KMS-11 (cell line): ENCODE measurements around the gene LRP2BP.
"Not testable (repeated sequence)": the region's sequence is repeated elsewhere in the genome, so short reads cannot be mapped to it uniquely, and the experiment has no call there.

Experiments
- H2AFZ ChIP-seq: fragments of 200-600 bp; sonication (generic); 2 replicates; pipeline ENCODE4 v1.6.1; 2016; ENCODE audit warnings: antibody characterized with exemption, mixed run types, low read depth
- H3K27ac ChIP-seq: fragments of 200-600 bp; sonication (generic); 2 replicates; pipeline ENCODE4 v1.6.1; 2016; ENCODE audit warnings: mild to moderate bottlenecking, mixed run types
- H3K27me3 ChIP-seq: fragments of 200-600 bp; sonication (generic); 2 replicates; pipeline ENCODE4 v1.6.1; 2017; ENCODE audit warnings: mild to moderate bottlenecking, low read depth, mixed run types, moderate library complexity; ENCODE audit not compliant: insufficient read depth
- H3K36me3 ChIP-seq: fragments of 200-600 bp; sonication (generic); 2 replicates; pipeline ENCODE4 v1.6.1; 2017; ENCODE audit warnings: mild to moderate bottlenecking, mixed run types; ENCODE audit not compliant: insufficient read depth
- H3K4me1 ChIP-seq: fragments of 200-600 bp; sonication (generic); 2 replicates; pipeline ENCODE4 v1.6.1; 2016; ENCODE audit warnings: mild to moderate bottlenecking, low read depth, mixed run types; ENCODE audit not compliant: poor library complexity, severe bottlenecking
- H3K4me2 ChIP-seq: fragments of 200-600 bp; sonication (generic); 2 replicates; pipeline ENCODE4 v1.7.0; 2016; ENCODE audit warnings: mild to moderate bottlenecking, mixed run types
- H3K4me3 ChIP-seq: fragments of 200-600 bp; sonication (generic); IDR thresholded peaks from 2 replicates; pipeline ENCODE4 v1.6.1; 2017; ENCODE audit warnings: low read depth, low read length, mixed read lengths; ENCODE audit not compliant: insufficient read depth
- H3K79me2 ChIP-seq: fragments of 200-600 bp; sonication (generic); 2 replicates; pipeline ENCODE4 v1.6.1; 2016; ENCODE audit warnings: low read depth, mixed run types; ENCODE audit not compliant: insufficient read depth
- H3K9ac ChIP-seq: fragments of 200-600 bp; sonication (generic); 2 replicates; pipeline ENCODE4 v1.6.1; 2016; ENCODE audit warnings: mild to moderate bottlenecking, mixed run types
- H4K20me1 ChIP-seq: fragments of 200-600 bp; sonication (generic); 2 replicates; pipeline ENCODE4 v1.6.1; 2016; ENCODE audit warnings: mild to moderate bottlenecking, mixed run types; ENCODE audit not compliant: insufficient read depth
- CTCF ChIP-seq: fragments of 200-600 bp; sonication (generic); conservative IDR thresholded peaks from 2 replicates; pipeline ENCODE4 v1.6.1; 2017; ENCODE audit warnings: low read depth, mild to moderate bottlenecking, antibody characterized with exemption, low read length, moderate library complexity, mixed read lengths

The LRP2BP gene

GRCh38 chr4:185323606-185324005 lies 72.1 kb downstream of the LRP2BP start:
- Histone ChIP-seq H3K4me1 (peaks cover 1% of the 10 kb centered on the region), H3K9ac (no peak overlapping the region), H2AFZ (no peak overlapping the region), H3K79me2 (no peaks in the 10 kb centered on the region), H3K4me2 (no peak overlapping the region), H3K27me3 (no peaks in the 10 kb centered on the region), H3K4me3 (no peak overlapping the region), H3K36me3 (no peaks in the 10 kb centered on the region), H3K27ac (no peak overlapping the region), H4K20me1 (no peaks in the 10 kb centered on the region)
- TF ChIP-seq CTCF: no peak

GRCh38 chr4:185322803-185323202 lies 72.9 kb downstream of the LRP2BP start:
- Histone ChIP-seq H3K27me3 (no peaks in the 10 kb centered on the region), H3K27ac (no peak overlapping the region), H3K4me2 (no peak overlapping the region), H3K4me1 (peaks cover 3% of the 10 kb centered on the region), H3K79me2 (no peaks in the 10 kb centered on the region), H3K36me3 (no peaks in the 10 kb centered on the region), H2AFZ (no peak overlapping the region), H3K9ac (no peak overlapping the region), H4K20me1 (no peaks in the 10 kb centered on the region), H3K4me3 (no peak overlapping the region)
- TF ChIP-seq CTCF: no peak

GRCh38 chr4:185318679-185319078 lies 77.0 kb downstream of the LRP2BP start:
- Histone ChIP-seq H3K36me3 (no peaks in the 10 kb centered on the region), H3K9ac (no peak overlapping the region), H4K20me1 (no peaks in the 10 kb centered on the region), H3K27ac (no peak overlapping the region), H3K4me3 (no peak overlapping the region), H3K27me3 (no peaks in the 10 kb centered on the region), H3K4me2 (no peak overlapping the region), H3K79me2 (no peaks in the 10 kb centered on the region), H2AFZ (no peak overlapping the region), H3K4me1 (peaks cover 3% of the 10 kb centered on the region)
- no peak for TF ChIP-seq CTCF

- H3K27ac ChIP-seq: no peak overlapping the region
- no peaks in the 10 kb centered on the region for H3K36me3 ChIP-seq
- no peak overlapping the region for H2AFZ ChIP-seq
- no peak overlapping the region for H3K9ac ChIP-seq
- no peaks in the 10 kb centered on the region for H3K79me2 ChIP-seq
- H3K4me1 ChIP-seq: peaks cover 3% of the 10 kb centered on the region
- no peaks in the 10 kb centered on the region for H3K27me3 ChIP-seq
- no peaks in the 10 kb centered on the region for H4K20me1 ChIP-seq
- H3K4me2 ChIP-seq: no peak overlapping the region
- no peak overlapping the region for H3K4me3 ChIP-seq
- TF ChIP-seq CTCF: no peak
Observed at GRCh38 chr4:185317880-185318279, 77.8 kb downstream of the LRP2BP start.

GRCh38 chr4:185317462-185317861 lies 78.3 kb downstream of the LRP2BP start:
- not testable (repeated sequence) for H3K27ac ChIP-seq, H2AFZ ChIP-seq, H3K27me3 ChIP-seq, H3K9ac ChIP-seq, H3K36me3 ChIP-seq, H3K79me2 ChIP-seq, H3K4me2 ChIP-seq, H3K4me3 ChIP-seq, H4K20me1 ChIP-seq, H3K4me1 ChIP-seq
